Fibroblast of peridontal ligament (primary cell): ENCODE data around the gene AP3S2.

Experiments
- DNase-seq: peaks from one replicate; pipeline ENCODE4 v3.0.0-alpha.2; 2010; ENCODE audit errors: extremely low read depth

AP3S2 gene

GRCh38 chr15:89814112-89814742 is 79.6 kb downstream of the AP3S2 start:
- no peak for DNase-seq

- DNase-seq, result no peak
These were observed 80.2 kb downstream of the AP3S2 start for GRCh38 chr15:89813381-89814111.

GRCh38 chr15:89812847-89813320 is 80.9 kb downstream of the AP3S2 start:
- no peak for DNase-seq

GRCh38 chr15:89812011-89812846 is 81.6 kb downstream of the AP3S2 start:
- DNase-seq, result no peak

- DNase-seq, result no peak
These were observed 83.0 kb downstream of the AP3S2 start for GRCh38 chr15:89810837-89811236.

GRCh38 chr15:89809787-89810148 is 84.0 kb downstream of the AP3S2 start:
- no peak for DNase-seq

GRCh38 chr15:89809093-89809786 is 84.6 kb downstream of the AP3S2 start:
- DNase-seq, result no peak

- DNase-seq, result no peak
These were observed 85.5 kb downstream of the AP3S2 start for GRCh38 chr15:89808160-89808870.

- DNase-seq, result no peak
These were observed 86.1 kb downstream of the AP3S2 start for GRCh38 chr15:89807689-89808088.

- DNase-seq, result no peak
These were observed 86.9 kb downstream of the AP3S2 start for GRCh38 chr15:89806559-89807550.

GRCh38 chr15:89806210-89806558 is 87.6 kb downstream of the AP3S2 start:
- DNase-seq, result no peak

- DNase-seq, result no peak
These were observed 88.3 kb downstream of the AP3S2 start for GRCh38 chr15:89805241-89806209.

GRCh38 chr15:89803941-89804800 is 89.6 kb downstream of the AP3S2 start:
- no peak for DNase-seq

GRCh38 chr15:89802986-89803824 is 90.6 kb downstream of the AP3S2 start:
- DNase-seq, result no peak

- DNase-seq, result no peak
These were observed 91.4 kb downstream of the AP3S2 start for GRCh38 chr15:89802231-89802928.

- DNase-seq, result no peak
These were observed 92.2 kb downstream of the AP3S2 start for GRCh38 chr15:89801471-89802195.
